Stimulated activated CD4-positive, alpha-beta T cell treated with anti-CD3 and anti-CD28 coated beads, TNF-alpha, amount 100 ng/mL, for 4 hours (primary cell): ENCODE measurements around the gene P2RX4.
"Not testable (repeated sequence)": the region's sequence is repeated elsewhere in the genome, so short reads cannot be mapped to it uniquely, and the experiment has no call there.

Source experiments
- DNase-seq, 3 experiments: peaks; one replicate each; pipeline ENCODE4 v3.0.0-alpha.2; 2020; ENCODE audit warnings: low read depth in 3 of 3

P2RX4 gene

DNA sequence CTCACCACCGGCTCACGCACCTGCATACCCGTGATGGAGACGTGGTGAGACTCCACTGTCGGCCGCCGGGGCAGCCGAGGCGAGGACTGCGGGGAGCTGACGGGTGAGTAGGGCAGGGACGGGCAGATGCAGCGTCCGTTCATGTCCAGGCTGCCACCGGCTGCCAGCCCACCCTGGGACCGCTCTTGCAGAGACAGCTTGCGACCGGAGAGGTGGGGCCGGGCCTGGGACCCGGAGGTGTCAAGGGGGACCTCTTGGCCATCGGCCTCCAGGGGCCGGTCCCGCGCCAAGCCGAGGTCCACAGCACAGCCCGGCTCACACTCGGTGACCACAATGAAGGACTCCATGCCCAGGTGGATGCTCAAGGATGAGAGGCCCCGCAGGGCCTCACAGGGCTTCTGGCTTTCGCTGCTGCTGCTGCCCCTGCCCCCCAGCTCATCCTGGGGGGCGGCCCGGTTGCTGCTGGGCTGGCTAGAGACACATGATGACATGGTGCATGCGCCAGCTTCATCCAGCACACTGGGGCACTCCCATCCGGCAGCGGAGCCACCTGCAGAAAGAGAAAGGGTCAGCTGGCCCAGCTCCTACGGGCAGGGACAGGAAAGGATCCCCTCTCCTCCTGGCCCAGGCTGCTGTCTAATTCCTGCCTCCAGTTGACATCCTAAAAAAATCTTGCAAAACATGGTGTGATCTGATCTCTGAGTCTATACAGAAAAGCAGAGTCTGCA is 64.3 kb downstream of the P2RX4 start:
- DNase-seq = no peak

DNA sequence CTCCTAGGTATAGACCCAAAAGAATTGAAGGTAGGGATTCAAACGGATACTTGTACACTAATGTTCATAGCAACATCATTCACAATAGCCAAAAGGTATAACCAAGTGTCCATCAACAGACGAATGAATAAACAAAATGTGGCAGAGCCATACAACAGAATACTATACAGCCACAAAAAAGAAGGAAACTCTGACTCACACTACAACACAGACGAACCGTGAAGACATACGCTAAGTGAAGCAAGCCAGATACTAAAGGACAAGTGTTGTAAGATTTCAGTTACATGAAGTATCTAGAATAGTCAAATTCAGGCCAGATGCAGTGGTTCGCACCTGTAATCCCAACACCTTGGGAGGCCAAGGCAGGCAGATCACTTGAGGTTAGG is 67.4 kb downstream of the P2RX4 start:
- no peak for DNase-seq

DNA sequence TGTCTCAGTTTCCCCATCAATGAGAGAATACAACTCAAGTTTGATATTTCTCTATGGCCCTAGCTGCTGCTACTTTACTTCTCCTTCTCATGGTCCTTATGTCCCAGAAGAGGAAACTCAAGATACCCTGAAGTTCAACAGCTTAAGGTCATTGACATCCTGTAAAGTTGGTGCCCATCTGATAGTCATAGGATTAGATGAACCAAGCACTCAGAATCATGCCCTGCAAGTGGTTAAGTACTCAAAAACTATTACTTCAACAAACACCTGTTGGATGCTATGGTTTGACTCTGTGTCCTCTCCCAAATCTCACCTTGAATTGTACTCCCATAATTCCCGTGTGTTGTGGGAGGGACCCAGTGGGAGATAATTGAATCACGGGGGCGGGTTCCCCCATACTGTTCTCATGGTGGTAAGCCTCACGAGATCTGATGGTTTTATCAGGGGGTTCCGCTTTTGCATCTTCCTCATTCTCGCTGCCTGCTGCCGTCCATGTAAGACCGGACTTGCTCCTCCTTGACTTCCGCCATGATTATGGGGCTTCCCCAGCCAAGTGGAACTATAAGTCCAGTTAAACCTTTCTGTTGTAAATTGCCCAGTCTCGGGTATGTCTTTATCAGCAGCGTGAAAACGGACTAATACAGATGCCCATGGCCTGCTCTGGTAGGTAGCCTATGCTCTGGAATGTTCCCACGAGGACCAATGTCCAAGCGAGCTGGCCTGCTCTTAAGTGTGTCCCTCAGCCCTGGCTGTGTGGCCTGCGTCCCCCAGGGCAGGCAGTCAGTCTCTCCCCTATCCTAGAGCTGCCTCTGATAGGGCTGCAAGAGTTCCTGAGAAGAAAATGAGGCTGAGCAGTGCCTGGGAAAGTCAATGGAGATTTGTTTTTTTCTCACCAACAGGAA is 68.5 kb downstream of the P2RX4 start:
- no peak for DNase-seq

DNA sequence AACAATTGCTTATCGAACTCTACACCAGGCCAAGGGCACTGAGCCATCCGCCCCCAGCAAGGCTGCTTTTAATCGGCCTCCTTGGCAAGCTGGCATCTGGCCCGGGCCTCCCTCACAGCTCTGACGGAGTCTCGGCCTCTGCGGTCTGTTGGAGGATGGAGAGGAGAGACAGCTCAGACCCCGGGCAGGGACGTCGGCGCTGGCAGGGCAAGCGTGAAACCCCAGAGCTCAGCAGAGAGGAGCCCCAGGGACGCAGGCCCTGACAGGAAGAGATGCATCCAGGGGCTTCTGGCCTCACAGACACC is 69.1 kb downstream of the P2RX4 start:
- no peak for DNase-seq

DNA sequence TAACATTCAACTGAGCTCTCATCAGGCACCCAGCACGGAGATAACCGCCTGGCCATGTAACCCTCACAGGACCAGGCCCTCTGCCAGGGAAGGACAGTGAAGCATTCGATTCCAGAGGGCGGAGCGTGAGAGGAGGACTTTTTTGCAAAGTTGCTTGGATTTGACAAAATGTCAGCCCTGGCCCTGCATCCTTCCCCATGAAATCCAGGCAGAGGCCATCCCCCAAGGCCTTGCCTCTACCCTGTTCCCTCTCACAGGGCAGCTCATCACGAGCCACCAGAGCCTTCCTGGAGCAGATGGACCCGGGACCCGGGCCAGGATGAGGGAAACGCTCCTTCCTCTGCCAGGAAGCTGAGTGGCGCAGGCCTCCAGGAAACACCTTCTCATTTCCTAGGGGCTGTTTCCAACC is 69.6 kb downstream of the P2RX4 start:
- no peak for DNase-seq

DNA sequence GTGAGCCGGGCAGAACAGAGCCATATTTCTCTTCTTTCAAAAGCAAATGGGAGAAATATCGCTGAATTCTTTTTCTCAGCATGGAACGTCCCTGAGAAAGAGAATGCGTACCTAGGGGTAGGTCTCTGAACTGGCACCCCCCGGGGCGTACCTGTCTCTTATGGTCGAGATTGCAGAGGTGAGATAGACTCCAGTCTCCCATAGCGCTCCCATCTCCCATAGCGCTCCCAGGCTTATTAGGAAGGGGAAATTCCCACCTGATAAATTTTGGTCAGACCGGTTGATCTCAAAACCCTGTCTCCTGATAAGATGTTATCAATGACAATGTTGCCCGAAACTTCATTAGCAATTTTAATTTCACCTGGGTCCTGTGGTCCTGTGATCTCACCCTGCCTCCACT is 70.6 kb downstream of the P2RX4 start:
- not testable (repeated sequence) for DNase-seq

DNA sequence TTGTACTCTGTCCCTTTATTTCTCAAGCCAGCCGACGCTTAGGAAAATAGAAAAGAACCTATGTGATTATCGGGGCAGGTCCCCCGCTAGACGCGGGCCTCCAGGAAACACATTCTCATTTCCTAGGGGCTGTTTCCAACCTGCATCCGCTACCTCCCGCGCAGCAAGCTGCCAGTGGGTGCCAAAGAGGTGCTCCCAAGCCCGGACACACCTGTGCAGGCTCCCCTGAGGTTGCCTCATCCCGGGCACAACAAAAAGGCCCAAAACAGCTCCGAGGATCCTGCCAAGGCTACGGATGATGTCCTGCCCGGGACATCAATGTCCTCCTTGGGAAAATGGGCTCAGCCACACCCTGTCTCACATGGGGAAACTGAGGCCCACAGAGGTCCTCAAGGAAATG is 71.2 kb downstream of the P2RX4 start:
- DNase-seq = not testable (repeated sequence)

DNA sequence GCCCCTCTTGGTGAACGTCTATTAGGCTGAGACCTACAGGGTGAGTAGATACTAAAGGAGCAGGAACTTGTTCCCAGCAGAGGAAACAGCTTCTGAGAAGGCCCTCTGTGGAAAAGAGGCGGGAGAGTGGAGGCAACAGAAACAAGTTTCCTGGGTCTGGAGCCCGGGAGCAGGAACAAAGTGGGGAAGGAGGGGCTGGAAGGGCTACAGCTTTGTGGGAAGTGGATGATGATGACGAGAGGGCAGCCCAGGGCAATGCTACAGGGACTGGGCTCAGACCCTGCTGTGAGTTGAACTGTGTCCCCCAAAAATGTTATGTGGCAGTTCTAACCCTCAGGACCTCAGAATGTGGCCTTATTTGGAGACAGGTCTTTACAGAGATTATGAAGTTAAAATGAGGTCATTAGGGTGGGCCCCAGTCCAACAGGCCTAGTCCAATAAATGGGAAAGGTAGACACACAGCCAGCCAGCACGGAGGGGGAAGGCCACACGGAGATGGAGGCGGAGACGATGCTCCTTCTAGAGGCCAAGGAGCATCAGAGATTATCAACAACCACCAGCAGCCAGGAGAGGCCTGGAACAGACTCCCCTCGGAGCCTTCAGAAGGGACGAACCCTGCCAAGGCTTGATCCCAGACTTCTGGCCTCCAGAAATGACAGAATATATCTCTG is 72.3 kb downstream of the P2RX4 start:
- DNase-seq = no peak

DNA sequence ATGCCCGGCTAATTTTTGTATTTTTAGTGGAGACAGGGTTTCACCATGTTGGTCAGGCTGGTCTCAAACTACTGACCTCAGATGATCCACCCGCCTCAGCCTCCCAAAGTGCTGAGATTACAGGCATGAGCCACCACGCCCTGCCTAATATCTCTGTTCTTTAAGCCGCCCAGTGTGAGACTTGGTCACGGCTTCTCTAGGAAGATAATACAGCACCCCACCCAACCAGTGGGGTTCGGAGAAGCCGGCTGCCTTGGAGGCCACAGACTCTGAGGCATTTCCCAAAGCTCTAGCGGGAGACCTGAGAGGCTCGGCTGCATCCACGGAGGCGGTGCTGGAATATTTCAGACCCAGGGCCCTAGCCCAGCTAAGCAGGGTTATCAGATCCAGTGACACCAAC is 73.0 kb downstream of the P2RX4 start:
- DNase-seq = not testable (repeated sequence)

DNA sequence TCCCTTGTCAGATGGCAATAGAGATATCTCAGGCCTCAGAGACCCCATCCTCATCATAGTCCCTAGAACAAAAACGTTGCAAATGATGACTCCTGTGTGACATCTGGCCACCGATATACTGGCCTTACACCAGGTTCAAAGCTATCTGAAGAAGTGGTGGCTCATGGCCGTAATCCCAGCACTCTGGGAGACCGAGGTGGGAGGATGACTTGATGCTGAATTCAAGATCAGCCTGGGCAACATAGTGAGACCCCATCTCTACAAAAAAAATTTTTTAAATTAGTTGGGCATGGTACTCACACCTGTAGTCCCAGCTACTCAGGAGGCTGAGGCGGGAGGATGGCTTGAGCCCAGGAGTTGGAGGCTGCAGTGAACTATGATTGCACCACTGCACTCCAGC is 73.5 kb downstream of the P2RX4 start:
- no peak for DNase-seq
